ENCODE results near the gene EVA1C. TPM values are rescaled to one million over a fixed set of nuclear protein-coding genes. Genes with fewer than 3 reads are reported as not detected.

EVA1C gene
- total and polyA plus RNA-seq, 2 donors (not counting 1 experiment from before 2014, with no cell fraction given): 2.4 to 4.6 TPM

DNA sequence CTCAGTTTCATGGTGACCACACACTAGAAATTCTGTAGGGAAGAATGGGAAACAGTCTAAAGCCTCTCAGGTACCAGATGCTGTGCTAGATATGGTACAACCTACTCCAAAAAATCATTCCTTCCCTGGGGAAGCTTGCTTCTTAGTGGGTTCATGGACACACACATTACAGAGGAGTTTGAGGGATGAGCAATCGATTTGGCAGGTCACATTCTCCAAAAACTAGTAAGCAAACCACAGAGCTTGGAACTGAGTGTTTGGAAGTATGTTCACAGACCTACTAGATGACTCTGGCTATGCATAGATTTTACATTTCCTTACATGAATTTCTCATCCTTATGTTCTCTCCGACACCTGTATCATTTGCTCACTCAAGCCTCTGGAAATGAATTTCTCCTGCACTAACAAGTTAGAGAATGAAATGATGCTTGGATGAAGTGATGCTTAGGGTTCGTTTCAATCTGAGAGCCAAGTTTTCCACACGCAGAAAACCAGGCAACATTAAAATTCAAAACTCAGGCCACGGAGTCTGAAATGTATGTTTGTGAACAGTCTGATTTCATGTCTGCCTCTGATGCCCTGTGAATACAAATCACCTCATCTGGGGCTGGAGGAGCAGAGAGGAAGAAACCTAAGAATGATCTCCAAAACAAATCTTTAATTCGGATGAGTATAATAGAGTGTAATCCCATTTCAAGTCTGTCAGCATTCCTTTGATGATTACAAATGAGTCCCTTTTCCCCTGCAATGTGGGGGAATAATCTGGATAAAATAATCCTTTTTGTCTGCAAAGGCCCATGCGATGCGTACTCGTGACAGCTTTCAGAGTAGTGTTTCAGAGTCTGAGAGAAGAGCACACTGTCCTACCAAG, 11.0 kb downstream of the EVA1C start:
- no peaks in the 10 kb centered on the region for H3K79me2 ChIP-seq (ENCODE audit: control insufficient read depth, insufficient read depth, low read length)
- peak overlapping the region; percentile 51 for H3K4me2 ChIP-seq (ENCODE audit: extremely low read depth, insufficient read depth, low read length)
- no peaks in the 10 kb centered on the region for H3K9me3 ChIP-seq (ENCODE audit: control insufficient read depth, insufficient read depth, low read depth, low read length)
- no peak overlapping the region for H2AFZ ChIP-seq (ENCODE audit: low read length)
- no peaks in the 10 kb centered on the region for H3K36me3 ChIP-seq (ENCODE audit: control insufficient read depth, insufficient read depth, low read length)
- no peak overlapping the region for H3K27ac ChIP-seq (ENCODE audit: insufficient read depth, low read length)
- H3K27me3 ChIP-seq (ENCODE audit: control insufficient read depth, insufficient read depth, low read length): no peaks in the 10 kb centered on the region
- peak; percentile 70 to 98 for DNase-seq (ENCODE audit: low read depth in 2 of 2)
- no peak for TF ChIP-seq EZH2 (IDR thresholded peaks at IDR 0.05; ENCODE audit: low read length, missing control alignments)
- TF ChIP-seq, protein P1, sequence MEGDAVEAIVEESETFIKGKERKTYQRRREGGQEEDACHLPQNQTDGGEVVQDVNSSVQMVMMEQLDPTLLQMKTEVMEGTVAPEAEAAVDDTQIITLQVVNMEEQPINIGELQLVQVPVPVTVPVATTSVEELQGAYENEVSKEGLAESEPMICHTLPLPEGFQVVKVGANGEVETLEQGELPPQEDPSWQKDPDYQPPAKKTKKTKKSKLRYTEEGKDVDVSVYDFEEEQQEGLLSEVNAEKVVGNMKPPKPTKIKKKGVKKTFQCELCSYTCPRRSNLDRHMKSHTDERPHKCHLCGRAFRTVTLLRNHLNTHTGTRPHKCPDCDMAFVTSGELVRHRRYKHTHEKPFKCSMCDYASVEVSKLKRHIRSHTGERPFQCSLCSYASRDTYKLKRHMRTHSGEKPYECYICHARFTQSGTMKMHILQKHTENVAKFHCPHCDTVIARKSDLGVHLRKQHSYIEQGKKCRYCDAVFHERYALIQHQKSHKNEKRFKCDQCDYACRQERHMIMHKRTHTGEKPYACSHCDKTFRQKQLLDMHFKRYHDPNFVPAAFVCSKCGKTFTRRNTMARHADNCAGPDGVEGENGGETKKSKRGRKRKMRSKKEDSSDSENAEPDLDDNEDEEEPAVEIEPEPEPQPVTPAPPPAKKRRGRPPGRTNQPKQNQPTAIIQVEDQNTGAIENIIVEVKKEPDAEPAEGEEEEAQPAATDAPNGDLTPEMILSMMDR (conservative IDR thresholded peaks at IDR 0.05 in 1 of 2, IDR thresholded peaks at IDR 0.05 in 1 of 2; ENCODE audit: low read depth in 1 of 2, low read length in 2 of 2): no peak
- H3K9ac ChIP-seq (ENCODE audit: insufficient read depth, low read length): no peak overlapping the region
- H4K20me1 ChIP-seq (ENCODE audit: control insufficient read depth, extremely low read depth, insufficient read depth, low read length): no peaks in the 10 kb centered on the region
- H3K4me3 ChIP-seq (replicated peaks in 1 of 4; ENCODE audit: control extremely low read depth in 1 of 4, insufficient read depth in 1 of 4, low read depth in 3 of 4, low read length in 4 of 4): no peak overlapping the region
- H3K4me1 ChIP-seq (ENCODE audit: control insufficient read depth, extremely low read depth, insufficient read depth, low read length): peaks cover 4% of the 10 kb centered on the region

DNA sequence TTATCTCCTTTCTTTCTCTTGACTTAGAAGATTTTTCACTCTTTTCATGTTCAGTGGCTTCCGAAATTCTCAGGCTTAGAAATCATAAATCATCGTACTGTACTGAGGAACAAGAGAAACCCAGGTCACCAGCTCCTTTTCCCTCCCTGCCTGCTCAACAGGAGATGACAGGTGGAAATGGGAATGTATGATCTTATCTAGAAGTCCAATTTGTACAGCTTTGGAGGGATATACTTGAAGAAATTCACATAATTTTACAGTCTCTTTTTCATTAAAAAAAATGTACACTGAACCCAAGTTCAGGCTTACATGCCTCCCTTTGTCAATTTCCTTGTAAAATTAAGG, 11.7 kb downstream of the EVA1C start:
- Histone ChIP-seq H3K4me1 (ENCODE audit: control insufficient read depth, extremely low read depth, insufficient read depth, low read length) (peaks cover 4% of the 10 kb centered on the region), H2AFZ (ENCODE audit: low read length) (no peak overlapping the region), H3K27ac (ENCODE audit: insufficient read depth, low read length) (no peak overlapping the region), H3K36me3 (ENCODE audit: control insufficient read depth, insufficient read depth, low read length) (no peaks in the 10 kb centered on the region), H3K9ac (ENCODE audit: insufficient read depth, low read length) (no peak overlapping the region), H3K4me3 (replicated peaks in 1 of 4; ENCODE audit: control extremely low read depth in 1 of 4, insufficient read depth in 1 of 4, low read depth in 3 of 4, low read length in 4 of 4) (no peak overlapping the region), H4K20me1 (ENCODE audit: control insufficient read depth, extremely low read depth, insufficient read depth, low read length) (no peaks in the 10 kb centered on the region), H3K27me3 (ENCODE audit: control insufficient read depth, insufficient read depth, low read length) (no peaks in the 10 kb centered on the region), H3K4me2 (ENCODE audit: extremely low read depth, insufficient read depth, low read length) (no peak overlapping the region), H3K79me2 (ENCODE audit: control insufficient read depth, insufficient read depth, low read length) (no peaks in the 10 kb centered on the region), H3K9me3 (ENCODE audit: control insufficient read depth, insufficient read depth, low read depth, low read length) (no peaks in the 10 kb centered on the region)
- peak in 1 of 2 donors; percentile 57 for DNase-seq (ENCODE audit: low read depth in 2 of 2)
- TF ChIP-seq, protein P1 (conservative IDR thresholded peaks at IDR 0.05 in 1 of 2, IDR thresholded peaks at IDR 0.05 in 1 of 2; ENCODE audit: low read depth in 1 of 2, low read length in 2 of 2): no peak
- no peak for TF ChIP-seq EZH2 (IDR thresholded peaks at IDR 0.05; ENCODE audit: low read length, missing control alignments)

DNA sequence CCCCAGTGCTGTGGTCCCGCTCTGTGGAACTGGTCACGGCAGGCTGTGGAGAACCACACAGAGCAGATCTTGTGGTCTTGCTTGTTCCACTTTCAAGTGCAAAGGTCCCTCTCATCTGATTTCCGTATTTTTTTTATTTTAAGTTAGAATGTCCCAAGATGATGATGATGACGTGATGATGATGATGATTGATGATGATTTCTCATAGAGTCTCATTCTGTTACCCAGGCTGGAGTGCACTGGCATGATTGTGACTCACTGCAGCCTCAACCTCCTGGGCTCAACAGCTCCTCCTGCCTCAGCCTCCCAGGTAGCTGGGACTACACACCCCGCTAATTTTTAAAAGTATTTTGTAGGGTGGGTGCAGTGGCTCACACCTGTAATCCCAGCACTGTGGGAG, 12.2 kb downstream of the EVA1C start:
- H3K36me3 ChIP-seq (ENCODE audit: control insufficient read depth, insufficient read depth, low read length): no peaks in the 10 kb centered on the region
- TF ChIP-seq, protein P1 (conservative IDR thresholded peaks at IDR 0.05 in 1 of 2, IDR thresholded peaks at IDR 0.05 in 1 of 2; ENCODE audit: low read depth in 1 of 2, low read length in 2 of 2): no peak
- TF ChIP-seq EZH2 (IDR thresholded peaks at IDR 0.05; ENCODE audit: low read length, missing control alignments): no peak
- H2AFZ ChIP-seq (ENCODE audit: low read length): no peak overlapping the region
- no peaks in the 10 kb centered on the region for H3K79me2 ChIP-seq (ENCODE audit: control insufficient read depth, insufficient read depth, low read length)
- no peak overlapping the region for H3K9ac ChIP-seq (ENCODE audit: insufficient read depth, low read length)
- no peaks in the 10 kb centered on the region for H3K9me3 ChIP-seq (ENCODE audit: control insufficient read depth, insufficient read depth, low read depth, low read length)
- H3K27me3 ChIP-seq (ENCODE audit: control insufficient read depth, insufficient read depth, low read length): no peaks in the 10 kb centered on the region
- peak; percentile 26 to 63 for DNase-seq (ENCODE audit: low read depth in 2 of 2)
- no peaks in the 10 kb centered on the region for H4K20me1 ChIP-seq (ENCODE audit: control insufficient read depth, extremely low read depth, insufficient read depth, low read length)
- H3K4me1 ChIP-seq (ENCODE audit: control insufficient read depth, extremely low read depth, insufficient read depth, low read length): peaks cover 4% of the 10 kb centered on the region
- H3K4me3 ChIP-seq (replicated peaks in 1 of 4; ENCODE audit: control extremely low read depth in 1 of 4, insufficient read depth in 1 of 4, low read depth in 3 of 4, low read length in 4 of 4): no peak overlapping the region
- no peak overlapping the region for H3K27ac ChIP-seq (ENCODE audit: insufficient read depth, low read length)
- no peak overlapping the region for H3K4me2 ChIP-seq (ENCODE audit: extremely low read depth, insufficient read depth, low read length)
